Neural cell (in vitro differentiated cells): ENCODE results near the gene IGSF5. TPM values are rescaled to one million over a fixed set of nuclear protein-coding genes. Genes with fewer than 3 reads are reported as not detected.

ENCODE experiments used
- H2AFZ ChIP-seq: fragments of 200-600, 300-800 bp; sonication (generic), shearing (Covaris generic); 2 replicates; pipeline ENCODE4 v1.6.0; 2014; ENCODE audit warnings: low read depth, mild to moderate bottlenecking, antibody characterized with exemption, low read length, moderate library complexity
- H3F3A ChIP-seq: fragments of 200-600 bp; shearing (Covaris generic); 2 replicates; pipeline ENCODE4 v1.6.1; 2016; ENCODE audit warnings: mild to moderate bottlenecking, moderate library complexity, mixed read lengths, antibody characterized with exemption, low read length; ENCODE audit not compliant: insufficient read depth, poor library complexity, severe bottlenecking
- H3K27ac ChIP-seq: fragments of 200-600, 300-800 bp; sonication (generic), shearing (Covaris generic); 2 replicates; pipeline ENCODE4 v1.5.1; 2014; ENCODE audit warnings: mild to moderate bottlenecking, low read length, moderate library complexity
- H3K27me3 ChIP-seq: fragments of 300-800, 200-600 bp; sonication (generic), shearing (Covaris generic); 2 replicates; pipeline ENCODE4 v1.6.0; 2014; ENCODE audit warnings: mild to moderate bottlenecking, low read depth, low read length, moderate library complexity; ENCODE audit not compliant: insufficient read depth
- H3K36me3 ChIP-seq: fragments of 300-800, 200-600 bp; sonication (generic), shearing (Covaris generic); 2 replicates; pipeline ENCODE4 v1.5.1; 2014; ENCODE audit warnings: mild to moderate bottlenecking, antibody characterized with exemption, low read length, moderate library complexity; ENCODE audit not compliant: insufficient read depth
- H3K4me2 ChIP-seq: fragments of 300-800, 200-600 bp; sonication (generic), shearing (Covaris generic); 2 replicates; pipeline ENCODE4 v1.6.0; 2014; ENCODE audit warnings: mild to moderate bottlenecking, low read length
- H3K4me3 ChIP-seq: fragments of 300-800, 200-600 bp; sonication (generic), shearing (Covaris generic); 2 replicates; pipeline ENCODE4 v1.5.1; 2014; ENCODE audit warnings: mild to moderate bottlenecking, low read length, moderate library complexity
- H3K79me2 ChIP-seq: fragments of 200-600 bp; shearing (Covaris generic); replicated peaks from 2 replicates; pipeline ENCODE4 v1.6.0; 2014; ENCODE audit warnings: mild to moderate bottlenecking, low read length, moderate library complexity; ENCODE audit not compliant: insufficient read depth
- H3K9ac ChIP-seq: fragments of 300-800, 200-600 bp; sonication (generic), shearing (Covaris generic); 2 replicates; pipeline ENCODE4 v1.6.1; 2016; ENCODE audit warnings: mild to moderate bottlenecking, low read length, mixed read lengths
- H3K9me2 ChIP-seq: fragments of 200-600 bp; shearing (Covaris generic); 2 replicates; pipeline ENCODE4 v1.6.1; 2016; ENCODE audit warnings: mild to moderate bottlenecking, low read length, mixed read lengths; ENCODE audit not compliant: insufficient read depth
- H3K9me3 ChIP-seq: fragments of 200-600, 300-800 bp; sonication (generic), shearing (Covaris generic); 2 replicates; pipeline ENCODE4 v1.6.1; 2016; ENCODE audit warnings: mild to moderate bottlenecking, mixed run types, low read length, moderate library complexity, mixed read lengths
- H4K20me1 ChIP-seq: fragments of 200-600 bp; shearing (Covaris generic); 2 replicates; pipeline ENCODE4 v1.6.1; 2016; ENCODE audit warnings: mild to moderate bottlenecking, mixed run types; ENCODE audit not compliant: insufficient read depth
- CTCF ChIP-seq: fragments of 450-650 bp; IDR thresholded peaks from 2 replicates; pipeline ENCODE4 v1.5.1; 2014; ENCODE audit warnings: antibody characterized with exemption, mild to moderate bottlenecking, moderate library complexity; ENCODE audit not compliant: poor library complexity, severe bottlenecking
- EP300 ChIP-seq: fragments of 450-650 bp; conservative IDR thresholded peaks from 2 replicates; pipeline ENCODE4 v1.6.1; 2014; ENCODE audit warnings: antibody characterized with exemption, mild to moderate bottlenecking, moderate library complexity; ENCODE audit not compliant: poor library complexity, severe bottlenecking
- EZH2 ChIP-seq: fragments of 200-600, 300-800 bp; shearing (Covaris generic), sonication (generic); IDR thresholded peaks from 2 replicates; pipeline ENCODE4 v1.6.1; 2014; ENCODE audit warnings: antibody characterized with exemption, low read length, borderline replicate concordance, mild to moderate bottlenecking; ENCODE audit not compliant: insufficient read depth, poor library complexity, severe bottlenecking
- MXI1 ChIP-seq: fragments of 450-650 bp; conservative IDR thresholded peaks from 2 replicates; pipeline ENCODE4 v1.6.1; 2014; ENCODE audit warnings: antibody characterized with exemption, mild to moderate bottlenecking; ENCODE audit not compliant: poor library complexity, severe bottlenecking
- POLR2AphosphoS5 ChIP-seq: IDR thresholded peaks from 2 replicates; pipeline ENCODE4 v1.6.1; 2012
- RAD21 ChIP-seq: fragments of 450-650 bp; conservative IDR thresholded peaks from 2 replicates; pipeline ENCODE4 v1.6.1; 2014; ENCODE audit warnings: antibody characterized with exemption, mild to moderate bottlenecking, moderate library complexity
- SMC3 ChIP-seq: fragments of 450-650 bp; conservative IDR thresholded peaks from 2 replicates; pipeline ENCODE4 v1.6.1; 2014; ENCODE audit warnings: antibody characterized with exemption, mild to moderate bottlenecking, moderate library complexity; ENCODE audit not compliant: poor library complexity
- TAF1 ChIP-seq: IDR thresholded peaks from 2 replicates; pipeline ENCODE4 v1.6.1; 2012; ENCODE audit warnings: low read depth
- polyA plus RNA-seq: library from polyadenylated mRNA; depleted of rRNA; stranded (reverse); fragments of >200 nt; gene quantifications from 2 replicates; pipeline ENCODE4 v1.2.3, GENCODE V29; 2014
- TF ChIP-seq, protein P1 (sequence below): IDR thresholded peaks from 2 replicates; pipeline ENCODE4 v1.6.1; 2012; ENCODE audit warnings: borderline replicate concordance

Gene IGSF5
- polyA plus RNA-seq, 1 donor from 2014 or later: 1.1 TPM

GRCh38 chr21:39775816-39776215 lies 30.8 kb downstream of the IGSF5 start:
- TF ChIP-seq RAD21: no peak
- Histone ChIP-seq H3K9me2 (no peaks in the 10 kb centered on the region), H2AFZ (no peak overlapping the region), H3F3A (no peaks in the 10 kb centered on the region), H3K4me2 (no peak overlapping the region), H3K9ac (no peak overlapping the region), H3K36me3 (no peaks in the 10 kb centered on the region), H3K79me2 (no peaks in the 10 kb centered on the region), H3K9me3 (no peaks in the 10 kb centered on the region), H3K27ac (no peak overlapping the region), H4K20me1 (no peaks in the 10 kb centered on the region), H3K4me3 (no peak overlapping the region), H3K27me3 (no peaks in the 10 kb centered on the region)

DNA sequence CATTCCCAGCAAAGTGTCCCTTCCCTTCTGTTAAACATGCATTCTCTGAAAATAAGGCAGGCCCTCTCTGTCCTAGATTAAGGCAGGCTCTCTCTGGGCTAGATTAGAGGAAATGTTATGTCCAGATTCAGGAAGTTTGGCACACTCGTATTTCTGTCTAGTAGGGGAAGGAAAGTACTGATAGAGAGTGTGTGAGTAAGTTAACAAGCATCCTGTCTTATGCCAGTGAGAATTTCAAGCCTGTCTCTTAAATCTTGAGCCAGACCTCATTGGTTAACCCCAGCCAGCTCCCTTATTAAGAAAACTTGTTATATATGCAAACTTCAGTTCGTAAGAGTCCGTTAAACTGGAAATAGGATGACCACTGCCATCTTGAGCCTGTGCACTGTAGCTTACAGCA lies 31.6 kb downstream of the IGSF5 start:
- no peak overlapping the region for H3K9ac ChIP-seq
- H3K9me3 ChIP-seq: no peaks in the 10 kb centered on the region
- H3F3A ChIP-seq: no peaks in the 10 kb centered on the region
- no peak for TF ChIP-seq TAF1
- TF ChIP-seq EZH2: no peak
- no peak for TF ChIP-seq EP300
- no peak for TF ChIP-seq POLR2AphosphoS5
- TF ChIP-seq SMC3: no peak
- TF ChIP-seq, protein P1, sequence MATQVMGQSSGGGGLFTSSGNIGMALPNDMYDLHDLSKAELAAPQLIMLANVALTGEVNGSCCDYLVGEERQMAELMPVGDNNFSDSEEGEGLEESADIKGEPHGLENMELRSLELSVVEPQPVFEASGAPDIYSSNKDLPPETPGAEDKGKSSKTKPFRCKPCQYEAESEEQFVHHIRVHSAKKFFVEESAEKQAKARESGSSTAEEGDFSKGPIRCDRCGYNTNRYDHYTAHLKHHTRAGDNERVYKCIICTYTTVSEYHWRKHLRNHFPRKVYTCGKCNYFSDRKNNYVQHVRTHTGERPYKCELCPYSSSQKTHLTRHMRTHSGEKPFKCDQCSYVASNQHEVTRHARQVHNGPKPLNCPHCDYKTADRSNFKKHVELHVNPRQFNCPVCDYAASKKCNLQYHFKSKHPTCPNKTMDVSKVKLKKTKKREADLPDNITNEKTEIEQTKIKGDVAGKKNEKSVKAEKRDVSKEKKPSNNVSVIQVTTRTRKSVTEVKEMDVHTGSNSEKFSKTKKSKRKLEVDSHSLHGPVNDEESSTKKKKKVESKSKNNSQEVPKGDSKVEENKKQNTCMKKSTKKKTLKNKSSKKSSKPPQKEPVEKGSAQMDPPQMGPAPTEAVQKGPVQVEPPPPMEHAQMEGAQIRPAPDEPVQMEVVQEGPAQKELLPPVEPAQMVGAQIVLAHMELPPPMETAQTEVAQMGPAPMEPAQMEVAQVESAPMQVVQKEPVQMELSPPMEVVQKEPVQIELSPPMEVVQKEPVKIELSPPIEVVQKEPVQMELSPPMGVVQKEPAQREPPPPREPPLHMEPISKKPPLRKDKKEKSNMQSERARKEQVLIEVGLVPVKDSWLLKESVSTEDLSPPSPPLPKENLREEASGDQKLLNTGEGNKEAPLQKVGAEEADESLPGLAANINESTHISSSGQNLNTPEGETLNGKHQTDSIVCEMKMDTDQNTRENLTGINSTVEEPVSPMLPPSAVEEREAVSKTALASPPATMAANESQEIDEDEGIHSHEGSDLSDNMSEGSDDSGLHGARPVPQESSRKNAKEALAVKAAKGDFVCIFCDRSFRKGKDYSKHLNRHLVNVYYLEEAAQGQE: no peak
- no peak for TF ChIP-seq RAD21
- TF ChIP-seq MXI1: no peak
- TF ChIP-seq CTCF: no peak
- H3K79me2 ChIP-seq: no peaks in the 10 kb centered on the region
- H3K4me2 ChIP-seq: no peak overlapping the region
- H2AFZ ChIP-seq: no peak overlapping the region
- no peaks in the 10 kb centered on the region for H3K36me3 ChIP-seq
- H4K20me1 ChIP-seq: no peaks in the 10 kb centered on the region
- H3K4me3 ChIP-seq: no peak overlapping the region
- H3K9me2 ChIP-seq: no peaks in the 10 kb centered on the region
- no peaks in the 10 kb centered on the region for H3K27me3 ChIP-seq
- no peak overlapping the region for H3K27ac ChIP-seq

- Histone ChIP-seq H3K9ac (no peak overlapping the region), H2AFZ (no peak overlapping the region), H3K79me2 (no peaks in the 10 kb centered on the region), H3K27me3 (no peaks in the 10 kb centered on the region), H3K9me3 (no peaks in the 10 kb centered on the region), H3K4me2 (no peak overlapping the region), H4K20me1 (no peaks in the 10 kb centered on the region), H3K36me3 (no peaks in the 10 kb centered on the region), H3K4me3 (no peak overlapping the region), H3K27ac (no peak overlapping the region), H3K9me2 (no peaks in the 10 kb centered on the region), H3F3A (no peaks in the 10 kb centered on the region)
- no peak for TF ChIP-seq EZH2
- TF ChIP-seq MXI1: no peak
- no peak for TF ChIP-seq POLR2AphosphoS5
- TF ChIP-seq SMC3: no peak
- no peak for TF ChIP-seq EP300
- no peak for TF ChIP-seq CTCF
- TF ChIP-seq, protein P1: no peak
- no peak for TF ChIP-seq RAD21
- TF ChIP-seq TAF1: no peak
These were observed 36.3 kb downstream of the IGSF5 start for GRCh38 chr21:39781331-39781730.
